Aorta (tissue), 5 donors: ENCODE results near the gene TRIM47. TPM values are rescaled to one million over a fixed set of nuclear protein-coding genes. Genes with fewer than 3 reads are reported as not detected.
"Not testable (repeated sequence)": the region's sequence is repeated elsewhere in the genome, so short reads cannot be mapped to it uniquely, and the experiment has no call there.

Experiments
- ATAC-seq: fragments of 200-7000 bp; cut with Tn5 transposase; one replicate; pipeline ENCODE4 v1.9.1; 2022; ENCODE audit warnings: moderate library complexity; ENCODE audit not compliant: low FRiP score
- DNase-seq, 2 donors: peaks; one replicate each; pipeline ENCODE4 v3.0.0-alpha.2; 2020
- H3K27ac ChIP-seq, 2 donors: one replicate each; pipeline ENCODE4 v1.5.1; 2013; ENCODE audit warnings: low read length in 2 of 2, mild to moderate bottlenecking in 2 of 2, moderate library complexity in 2 of 2, control low read depth in 1 of 2, inconsistent platforms in 1 of 2, low read depth in 1 of 2
- H3K27me3 ChIP-seq, 2 donors: one replicate each; pipeline ENCODE4 v1.6.1; 2013; ENCODE audit warnings: control low read depth in 1 of 2, low read length in 1 of 2, mild to moderate bottlenecking in 1 of 2, moderate library complexity in 1 of 2; ENCODE audit not compliant: insufficient read depth in 2 of 2, control insufficient read depth in 1 of 2
- H3K36me3 ChIP-seq, 2 donors: one replicate each; pipeline ENCODE4 v1.6.1; 2013; ENCODE audit warnings: control low read depth in 1 of 2, low read length in 1 of 2, mild to moderate bottlenecking in 1 of 2; ENCODE audit not compliant: insufficient read depth in 2 of 2, control insufficient read depth in 1 of 2
- H3K4me1 ChIP-seq, 2 donors: one replicate each; pipeline ENCODE4 v1.6.1; 2013; ENCODE audit warnings: low read length in 2 of 2, control low read depth in 1 of 2, mild to moderate bottlenecking in 1 of 2, moderate library complexity in 1 of 2; ENCODE audit not compliant: insufficient read depth in 2 of 2, control insufficient read depth in 1 of 2
- H3K4me3 ChIP-seq, 2 donors: one replicate each; pipeline ENCODE4 v1.5.1; 2013; ENCODE audit warnings: low read length in 2 of 2, control low read depth in 1 of 2, mild to moderate bottlenecking in 1 of 2
- H3K9me3 ChIP-seq: one replicate; pipeline ENCODE4 v1.6.1; 2013; ENCODE audit warnings: mild to moderate bottlenecking, low read length; ENCODE audit not compliant: control insufficient read depth
- WGBS, 2 donors: extraction: QIAGEN DNeasy Blood & Tissue Kit; methylation state at CpG; one replicate each; pipeline ENCODE4 v1.1.7; 2013; 5-methylcytosine and 5-hydroxymethylcytosine counted together
- intact Hi-C, 2 donors: fragments of 100-400 bp; cut with DNase I; formaldehyde crosslinking; loops; one replicate each; pipeline versions ENCODE4 v1.14.2 to v1.15.0; 2022
- polyA plus RNA-seq, 2 donors: library from polyadenylated mRNA; stranded (reverse); fragments of 200-250 nt; gene quantifications; one replicate each; pipeline ENCODE4 v1.2.3, GENCODE V29; 2013
- total RNA-seq, 2 donors: library from RNA; stranded (reverse); fragmentation: NEBNext Ultra II Directional; extraction: Animal tissue kit (Norgen Biotek cat#: 25700); gene quantifications; one replicate each; pipeline ENCODE4 v1.2.1, GENCODE V29; 2021
- donor health status: healthy with polysubstance abuse.
- donor health status: Bipolar disorder and iron deficiency.
- donor health status: DM: no; HTN: no; CAD: no.
- donor health status: DM: no; HTN: no; CAD: no.
- donor health status: DM: yes; HTN: yes; CAD: no.

The TRIM47 gene
- total and polyA plus RNA-seq, 4 donors: 15.7 to 88.5 (median 43.7) TPM

DNA sequence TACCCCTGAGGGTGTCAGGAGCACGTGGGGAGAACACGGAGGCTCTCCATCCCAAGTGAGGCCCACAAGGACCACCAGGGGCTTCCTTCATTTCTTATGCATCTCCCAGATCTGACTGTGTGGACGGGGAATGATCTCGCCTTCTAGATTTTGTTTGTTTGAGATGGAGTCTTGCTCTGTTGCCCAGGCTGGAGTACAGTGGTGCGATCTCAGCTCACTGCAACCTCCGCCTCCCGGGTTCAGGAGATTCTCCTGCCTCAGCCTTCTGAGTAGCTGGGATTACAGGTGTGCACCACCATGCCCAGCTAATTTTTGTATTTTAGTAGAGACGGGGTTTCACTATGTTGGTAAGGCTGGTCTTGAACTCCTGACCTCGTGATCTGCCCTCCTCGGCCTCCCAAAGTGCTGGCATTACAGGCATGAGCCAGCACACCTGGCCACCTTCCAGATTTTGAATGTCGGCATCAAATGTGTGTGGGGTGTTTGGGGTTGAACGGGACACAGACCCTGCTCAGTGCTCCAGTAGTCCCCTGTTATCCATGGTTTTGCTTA lies 9.6 kb downstream of the TRIM47 start:
- WGBS, 2 donors: 67 to 70% methylated on average over 12 of the region's 12 CpGs
- H3K36me3 ChIP-seq, ATAC-seq, DNase-seq, H3K9me3 ChIP-seq, H3K27me3 ChIP-seq, H3K4me3 ChIP-seq, H3K4me1 ChIP-seq, intact Hi-C loops: not testable (repeated sequence)
- H3K27ac ChIP-seq: peak overlapping the region in 1 of 2 donors; percentile 78

DNA sequence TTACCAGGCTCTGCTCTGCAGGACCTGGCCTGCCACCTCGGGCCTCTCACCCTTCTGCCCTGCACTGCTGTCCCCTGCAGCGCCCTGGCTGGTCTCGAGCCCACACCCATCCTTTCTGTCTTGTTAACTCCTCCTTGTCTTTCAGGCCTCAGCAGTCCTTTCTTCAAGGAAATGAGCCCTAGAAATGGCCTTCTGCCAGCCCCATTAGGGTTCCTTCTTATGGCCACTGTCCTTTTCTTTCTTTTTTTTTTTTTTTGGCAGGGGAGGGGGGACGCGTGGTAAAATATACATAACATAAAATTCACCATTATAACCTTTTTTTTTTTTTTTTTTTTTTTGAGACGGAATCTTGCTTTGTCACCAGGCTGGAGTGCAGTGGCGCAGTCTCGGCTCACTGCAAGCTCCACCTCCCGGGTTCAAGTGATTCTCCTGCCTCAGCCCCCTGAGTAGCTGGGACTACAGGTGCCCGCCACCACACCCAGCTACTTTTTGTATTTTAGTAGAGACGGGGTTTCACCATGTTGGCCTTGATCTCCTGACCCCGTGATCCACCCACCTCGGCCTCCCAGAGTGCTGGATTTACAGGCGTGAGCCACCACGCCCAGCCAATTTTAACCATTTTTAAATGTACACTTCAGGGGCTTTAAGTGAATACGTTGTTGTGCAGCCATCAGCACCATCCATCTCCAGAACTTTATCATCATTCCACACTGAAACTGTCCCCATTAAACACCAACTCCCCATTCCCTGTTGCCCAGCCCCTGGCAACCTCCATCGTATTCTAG lies 12.8 kb downstream of the TRIM47 start:
- H3K9me3 ChIP-seq, intact Hi-C loops, ATAC-seq, H3K36me3 ChIP-seq, H3K27me3 ChIP-seq, H3K27ac ChIP-seq, H3K4me3 ChIP-seq, H3K4me1 ChIP-seq: not testable (repeated sequence)
- 74 to 78% methylated on average over 15 to 17 of the region's 17 CpGs for WGBS, 2 donors
- DNase-seq: peak in 1 of 2 donors; percentile 45

DNA sequence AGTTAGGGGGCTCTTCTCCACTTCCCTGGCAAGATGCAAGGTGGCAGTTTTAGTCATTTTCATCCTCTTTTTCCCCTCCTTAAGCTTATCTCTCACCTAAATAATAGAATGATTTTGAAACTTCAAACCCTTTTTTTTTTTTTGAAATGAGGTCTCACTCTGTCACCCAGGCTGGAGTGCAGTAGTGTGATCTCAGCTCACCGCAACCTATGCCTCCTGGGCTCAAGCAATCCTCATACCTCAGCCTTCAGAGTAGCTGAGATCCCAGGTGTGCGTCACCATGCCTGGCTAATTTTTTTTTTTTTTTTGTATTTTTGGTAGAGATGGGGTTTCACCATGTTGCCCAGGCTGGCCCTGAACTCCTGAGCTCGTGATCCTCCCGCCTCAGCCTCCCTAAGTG lies 13.5 kb downstream of the TRIM47 start:
- 83 to 89% methylated on average over 4 of the region's 4 CpGs for WGBS, 2 donors
- H3K27ac ChIP-seq: not testable (repeated sequence)

DNA sequence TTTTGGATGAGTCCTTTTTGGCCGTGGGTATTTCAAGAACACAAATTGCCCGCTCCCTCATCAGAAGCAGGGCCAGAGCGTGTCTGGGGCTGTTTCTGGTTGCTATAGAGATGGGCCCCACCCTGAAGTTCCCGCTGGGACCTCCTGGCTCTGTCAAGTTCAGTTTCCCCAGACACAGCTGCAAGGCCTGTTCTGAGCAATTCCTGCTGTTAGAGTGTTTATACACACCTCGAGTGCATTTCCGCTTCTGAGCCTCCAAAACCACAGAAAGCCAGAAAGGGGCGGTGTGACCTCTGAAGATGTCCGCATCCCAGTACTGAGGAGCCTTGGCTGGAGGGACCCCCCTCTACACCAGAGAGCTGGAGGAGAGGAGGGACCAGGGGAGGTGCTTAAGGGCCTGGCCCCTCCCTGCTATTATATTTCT lies 13.9 kb downstream of the TRIM47 start:
- no peaks in the 10 kb centered on the region for H3K9me3 ChIP-seq
- no peaks in the 10 kb centered on the region for H3K27me3 ChIP-seq
- no peak overlapping the region for H3K4me3 ChIP-seq
- no peaks in the 10 kb centered on the region for H3K4me1 ChIP-seq
- H3K27ac ChIP-seq: no peak overlapping the region
- WGBS, 2 donors: 39 to 49% methylated on average over 8 of the region's 8 CpGs
- ATAC-seq (peak; percentile 59), DNase-seq (peak in 1 of 2 donors; percentile 70)
- intact Hi-C loops: no loop called here
- H3K36me3 ChIP-seq: no peaks in the 10 kb centered on the region

More for the DNA sequence above, 13.5 kb downstream of the TRIM47 start:
- H3K4me3 ChIP-seq, H3K9me3 ChIP-seq, intact Hi-C loops, ATAC-seq, H3K4me1 ChIP-seq, DNase-seq, H3K27me3 ChIP-seq, H3K36me3 ChIP-seq: not testable (repeated sequence)

DNA sequence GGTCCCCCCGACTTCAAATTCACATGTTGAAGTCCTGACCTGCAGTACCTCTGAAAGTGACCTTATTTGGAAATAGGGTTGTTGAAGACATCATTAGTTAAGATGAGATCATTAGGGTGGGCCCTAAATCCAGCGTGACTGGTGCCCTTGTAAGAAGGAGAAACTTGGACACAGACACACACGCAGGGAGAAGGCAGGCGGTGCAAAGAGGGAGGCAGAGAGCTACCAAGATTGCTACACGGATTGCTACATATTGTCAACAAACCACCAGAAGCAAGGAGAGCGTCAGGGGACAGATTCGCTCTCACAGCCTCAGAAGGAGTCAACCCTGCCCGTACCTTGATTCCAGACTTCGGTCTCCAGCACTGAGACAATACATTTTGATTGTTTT lies 16.5 kb downstream of the TRIM47 start:
- 64 to 65% methylated on average over 9 of the region's 9 CpGs for WGBS, 2 donors
- ATAC-seq (peak; percentile 20), DNase-seq (no peak)
- Histone ChIP-seq H3K27me3 (no peaks in the 10 kb centered on the region), H3K9me3 (no peaks in the 10 kb centered on the region), H3K36me3 (no peaks in the 10 kb centered on the region), H3K4me1 (no peaks in the 10 kb centered on the region), H3K4me3 (no peak overlapping the region), H3K27ac (no peak overlapping the region)
- intact Hi-C loops: no loop called here

DNA sequence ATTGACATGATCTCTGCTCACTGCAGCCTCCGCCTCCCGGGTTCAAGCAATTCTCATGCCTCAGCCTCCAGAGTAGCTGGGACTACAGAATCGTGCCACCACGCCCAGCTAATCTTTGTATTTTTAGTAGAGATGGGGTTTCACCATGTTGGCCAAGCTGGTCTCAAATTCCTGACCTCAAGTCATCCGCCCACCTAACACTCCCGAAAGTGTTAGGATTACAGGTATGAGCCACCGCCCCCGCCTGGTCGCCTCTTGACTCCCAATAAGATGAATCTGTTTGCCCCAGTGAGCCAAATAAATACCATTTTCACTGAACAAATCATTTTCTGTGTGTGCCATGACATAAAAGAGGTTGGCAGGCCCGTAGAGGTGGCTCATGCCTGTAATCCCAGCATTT lies 19.0 kb downstream of the TRIM47 start:
- H3K27me3 ChIP-seq, DNase-seq, H3K27ac ChIP-seq, ATAC-seq, intact Hi-C loops, H3K36me3 ChIP-seq, H3K4me3 ChIP-seq, H3K4me1 ChIP-seq, H3K9me3 ChIP-seq: not testable (repeated sequence)
- WGBS, 2 donors: 89 to 90% methylated on average over 10 of the region's 10 CpGs

DNA sequence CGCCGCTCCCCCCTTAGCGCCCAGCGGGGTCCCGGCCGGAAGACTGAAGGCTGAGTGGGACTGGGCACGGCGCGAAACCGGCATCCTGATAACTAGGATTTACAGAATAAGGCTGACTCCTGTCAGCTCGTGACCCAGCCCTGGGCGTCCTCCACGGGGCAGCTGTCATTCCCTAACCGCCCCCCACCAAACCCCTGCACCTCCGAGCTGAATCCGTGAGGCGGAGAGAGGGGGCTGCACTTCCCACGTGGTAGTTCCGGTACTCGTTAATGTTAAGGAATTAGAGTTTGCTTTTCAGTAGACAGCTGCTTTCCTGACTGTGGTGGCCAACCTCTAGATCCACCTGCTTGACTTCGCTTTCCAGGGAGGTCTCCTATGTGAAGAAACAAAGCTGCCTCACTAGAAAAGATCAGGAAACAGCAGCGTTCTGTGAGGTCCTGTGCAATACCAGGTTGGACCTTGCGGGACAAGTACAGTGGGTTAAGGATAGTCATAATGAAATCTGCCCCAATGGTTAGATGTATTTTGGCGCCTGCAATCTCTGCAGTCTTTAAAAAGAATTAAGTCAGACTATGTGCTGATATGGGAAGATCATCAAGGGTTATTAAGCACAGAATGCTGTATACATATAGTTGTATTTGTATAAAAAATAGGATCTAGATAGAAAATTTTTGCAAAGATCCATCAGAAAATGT lies 22.2 kb downstream of the TRIM47 start:
- WGBS, 2 donors: 1% methylated on average over 24 of the region's 24 CpGs
- ATAC-seq (no peak), DNase-seq (peak in 1 of 2 donors; percentile 85)
- no peaks in the 10 kb centered on the region for H3K9me3 ChIP-seq
- H3K27me3 ChIP-seq: no peaks in the 10 kb centered on the region
- peaks cover 0 to 5% of the 10 kb centered on the region in 2 donors for H3K4me1 ChIP-seq
- intact Hi-C loops: no loop called here
- peaks cover 0 to 4% of the 10 kb centered on the region in 2 donors for H3K36me3 ChIP-seq
- peak overlapping the region; percentile 38 to 86 for H3K4me3 ChIP-seq
- peak overlapping the region; percentile 20 to 73 for H3K27ac ChIP-seq

DNA sequence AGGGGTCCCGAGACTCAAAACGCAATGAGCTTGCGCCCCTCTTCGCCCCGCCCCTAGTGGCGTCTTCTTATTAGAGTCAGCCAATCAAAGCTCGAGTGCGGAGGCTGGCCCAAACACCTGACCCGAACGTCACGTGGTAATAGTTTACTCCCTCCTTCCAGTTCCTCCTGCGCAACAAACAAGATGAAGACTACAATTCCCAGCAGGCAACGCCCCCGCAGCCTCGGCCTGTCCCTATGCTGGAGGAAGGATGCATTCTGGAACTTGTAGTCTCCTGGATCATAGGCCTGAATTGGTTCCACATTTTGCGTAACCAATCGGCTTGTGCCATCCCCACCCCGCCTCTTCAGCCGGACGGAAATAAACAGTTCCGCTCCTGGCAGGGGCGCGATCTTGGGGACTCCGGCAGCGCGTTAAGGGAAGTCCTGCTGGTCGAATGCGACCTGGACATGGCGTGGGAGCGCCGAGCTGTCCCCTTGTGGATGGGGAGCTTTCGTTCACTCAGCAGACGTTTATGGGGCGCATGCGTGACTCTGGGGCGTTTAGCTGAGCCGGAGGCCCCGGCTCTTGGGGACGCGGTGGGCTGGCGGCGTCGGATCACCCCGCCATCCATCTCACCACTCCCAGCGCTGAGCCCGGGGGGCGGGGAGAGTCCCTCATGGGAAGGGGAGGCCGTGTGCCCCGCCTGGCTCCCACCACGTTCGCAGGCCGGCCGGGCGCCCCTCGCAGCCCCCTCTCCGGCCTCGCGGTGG lies 22.9 kb downstream of the TRIM47 start, which contains the start of gene WBP2:
Gene WBP2 (minus strand): TSS at position 26 of the 752 bp plus-strand sequence. CDS start 38 bp downstream, outside the sequence.
- Histone ChIP-seq H3K27ac (peak within 1 kb of the TSS; percentile 92 to 93), H3K36me3 (peaks cover 0 to 4% of the 10 kb centered on the region in 2 donors), H3K27me3 (no peaks in the 10 kb centered on the region), H3K9me3 (no peaks in the 10 kb centered on the region), H3K4me1 (peaks cover 0 to 5% of the 10 kb centered on the region in 2 donors), H3K4me3 (peak within 1 kb of the TSS; percentile 84 to 89)
- intact Hi-C loops: loop anchor here in 1 of 2 donors (1.0 to 2.0 kb wide), 3 partner anchors 22 to 71 kb away; partner anchors contain the start of genes TRIM65 and UNK
- DNase-seq: peak; percentile 97 to 99
- ATAC-seq: peak; percentile 97
- WGBS, 2 donors: 0 to 1% methylated on average over 58 of the region's 58 CpGs
